Measurements from ENCODE around the gene CACNA1C. TPM values are rescaled to one million over a fixed set of nuclear protein-coding genes. Genes with fewer than 3 reads are reported as not detected.

CACNA1C gene
- total and polyA plus RNA-seq, 2 donors from 2014 or later: 1.6 to 17.4 TPM

GRCh38 chr12:2276288-2277033 is 223.7 kb downstream of the CACNA1C start:
- FAIRE-seq: no peak
- H3K4me3 ChIP-seq (ENCODE audit: low read length in 3 of 3): no peak overlapping the region
- no peaks in the 10 kb centered on the region for H3K4me1 ChIP-seq (ENCODE audit: control insufficient read depth in 2 of 3, insufficient read depth in 2 of 3, low read depth in 1 of 3, low read length in 3 of 3)
- H3K9me3 ChIP-seq (ENCODE audit: control insufficient read depth in 2 of 3, insufficient read depth in 1 of 3, low read length in 3 of 3): peaks cover 0 to 4% (median 0%) of the 10 kb centered on the region in 3 donors
- TF ChIP-seq CTCF (IDR thresholded peaks at IDR 0.05; ENCODE audit: borderline replicate concordance, extremely low read depth, insufficient read depth): no peak
- H3K9ac ChIP-seq (ENCODE audit: low read length in 3 of 3): no peak overlapping the region
- H3K36me3 ChIP-seq (ENCODE audit: control insufficient read depth in 2 of 3, insufficient read depth in 3 of 3, low read length in 3 of 3): no peaks in the 10 kb centered on the region
- H3K27me3 ChIP-seq (ENCODE audit: control insufficient read depth, insufficient read depth, low read length): no peaks in the 10 kb centered on the region
- peak in 1 of 5 donors; percentile 18 for DNase-seq
- H3K27ac ChIP-seq (ENCODE audit: low read depth in 2 of 2, low read length in 2 of 2): no peak overlapping the region
- intact Hi-C loops (cut with DNase I): no loop called here

GRCh38 chr12:2277492-2278155 is 224.8 kb downstream of the CACNA1C start:
- H3K36me3 ChIP-seq (ENCODE audit: control insufficient read depth in 2 of 3, insufficient read depth in 3 of 3, low read length in 3 of 3): no peaks in the 10 kb centered on the region
- DNase-seq: peak in 1 of 5 donors; percentile 13
- no peak for TF ChIP-seq CTCF (IDR thresholded peaks at IDR 0.05; ENCODE audit: borderline replicate concordance, extremely low read depth, insufficient read depth)
- no peak overlapping the region for H3K9ac ChIP-seq (ENCODE audit: low read length in 3 of 3)
- no peak overlapping the region for H3K27ac ChIP-seq (ENCODE audit: low read depth in 2 of 2, low read length in 2 of 2)
- FAIRE-seq: no peak
- peaks cover 0 to 4% (median 0%) of the 10 kb centered on the region in 3 donors for H3K9me3 ChIP-seq (ENCODE audit: control insufficient read depth in 2 of 3, insufficient read depth in 1 of 3, low read length in 3 of 3)
- intact Hi-C loops (cut with DNase I): no loop called here
- H3K4me1 ChIP-seq (ENCODE audit: control insufficient read depth in 2 of 3, insufficient read depth in 2 of 3, low read depth in 1 of 3, low read length in 3 of 3): no peaks in the 10 kb centered on the region
- no peaks in the 10 kb centered on the region for H3K27me3 ChIP-seq (ENCODE audit: control insufficient read depth, insufficient read depth, low read length)
- H3K4me3 ChIP-seq (ENCODE audit: low read length in 3 of 3): no peak overlapping the region

- no peak overlapping the region for H3K27ac ChIP-seq (ENCODE audit: low read depth in 2 of 2, low read length in 2 of 2)
- DNase-seq (no peak), FAIRE-seq (no peak)
- H3K4me3 ChIP-seq (ENCODE audit: low read length in 3 of 3): no peak overlapping the region
- H3K9me3 ChIP-seq (ENCODE audit: control insufficient read depth in 2 of 3, insufficient read depth in 1 of 3, low read length in 3 of 3): peaks cover 0 to 4% (median 0%) of the 10 kb centered on the region in 3 donors
- intact Hi-C loops (cut with DNase I): no loop called here
- H3K4me1 ChIP-seq (ENCODE audit: control insufficient read depth in 2 of 3, insufficient read depth in 2 of 3, low read depth in 1 of 3, low read length in 3 of 3): peaks cover under 1 to 14% (median 6%) of the 10 kb centered on the region in 3 donors
- no peak for TF ChIP-seq CTCF (IDR thresholded peaks at IDR 0.05; ENCODE audit: borderline replicate concordance, extremely low read depth, insufficient read depth)
- no peak overlapping the region for H3K9ac ChIP-seq (ENCODE audit: low read length in 3 of 3)
- H3K36me3 ChIP-seq (ENCODE audit: control insufficient read depth in 2 of 3, insufficient read depth in 3 of 3, low read length in 3 of 3): no peaks in the 10 kb centered on the region
- no peaks in the 10 kb centered on the region for H3K27me3 ChIP-seq (ENCODE audit: control insufficient read depth, insufficient read depth, low read length)
Measured at GRCh38 chr12:2281446-2281845, 228.7 kb downstream of the CACNA1C start.
